IMR-90 (cell line): ENCODE data around the gene ARHGEF12. TPM values are rescaled to one million over a fixed set of nuclear protein-coding genes. Genes with fewer than 3 reads are reported as not detected.

Experiments used
- ATAC-seq: fragments of 200-7000 bp; cut with Tn5 transposase; 2 replicates; pipeline ENCODE4 v1.9.1; 2020; ENCODE audit warnings: low read depth, mild to moderate bottlenecking, moderate library complexity
- BruUV-seq: library from RNA; stranded (reverse); fragments of 400-500 nt; replicated peaks from 2 replicates; lab custom pipeline; 2021; lab: Mats Ljungman, UMichigan
- CTCF ChIA-PET: fragments of 300-600 bp; formaldehyde crosslinking; extraction: SDS; loops from one replicate; lab custom pipeline; 2021; ENCODE audit warnings: antibody characterized with exemption; lab: Yijun Ruan, JAX
- POLR2A ChIA-PET: fragments of 300-600 bp; sonication (Branson Sonifier 250); formaldehyde crosslinking; loops from one replicate; lab custom pipeline; 2022; ENCODE audit warnings: antibody characterized with exemption; ENCODE audit not compliant: unreplicated experiment; lab: Charles Lee
- DNase-seq: peaks from one replicate; pipeline ENCODE4 v3.0.0; 2013
- H2AFZ ChIP-seq: replicated peaks from 2 replicates; pipeline ENCODE3; 2013; ENCODE audit warnings: low read length, mild to moderate bottlenecking; ENCODE audit not compliant: poor library complexity
- H2AK5ac ChIP-seq: 2 replicates; pipeline ENCODE4 v1.6.1; 2013; ENCODE audit warnings: low read depth, low read length, inconsistent platforms
- H2AK9ac ChIP-seq: replicated peaks from 2 replicates; pipeline ENCODE3; 2013; ENCODE audit warnings: mild to moderate bottlenecking, low read depth, low read length, moderate library complexity; ENCODE audit not compliant: poor library complexity
- H2BK120ac ChIP-seq: 2 replicates; pipeline ENCODE4 v1.6.1; 2013; ENCODE audit warnings: low read depth, low read length, inconsistent platforms
- H2BK15ac ChIP-seq: 3 replicates; pipeline ENCODE4 v1.6.1; 2013; ENCODE audit warnings: low read depth, low read length, inconsistent platforms
- H2BK20ac ChIP-seq: 2 replicates; pipeline ENCODE4 v1.6.1; 2013; ENCODE audit warnings: low read depth, mild to moderate bottlenecking, inconsistent platforms, low read length, moderate library complexity
- H2BK5ac ChIP-seq: 2 replicates; pipeline ENCODE4 v1.6.1; 2013; ENCODE audit warnings: mild to moderate bottlenecking, low read depth, low read length, inconsistent platforms; ENCODE audit not compliant: poor library complexity, severe bottlenecking
- H3K14ac ChIP-seq: replicated peaks from 2 replicates; pipeline ENCODE4 v1.6.1; 2013; ENCODE audit warnings: low read depth, low read length, inconsistent platforms
- H3K18ac ChIP-seq: 2 replicates; pipeline ENCODE4 v1.6.1; 2013; ENCODE audit warnings: low read depth, low read length, control low read depth
- H3K23ac ChIP-seq: 2 replicates; pipeline ENCODE4 v1.6.1; 2013; ENCODE audit warnings: low read depth, low read length, inconsistent platforms
- H3K27ac ChIP-seq: 2 replicates; pipeline ENCODE4 v1.5.1; 2013; ENCODE audit warnings: mild to moderate bottlenecking, control low read depth, low read length; ENCODE audit not compliant: insufficient read depth
- H3K27me3 ChIP-seq: 2 replicates; pipeline ENCODE4 v1.6.1; 2013; ENCODE audit warnings: low read length; ENCODE audit not compliant: control insufficient read depth, insufficient read depth
- H3K36me3 ChIP-seq: 2 replicates; pipeline ENCODE4 v1.6.1; 2013; ENCODE audit warnings: low read length, mixed read lengths; ENCODE audit not compliant: control insufficient read depth, insufficient read depth
- H3K4ac ChIP-seq: 2 replicates; pipeline ENCODE4 v1.6.1; 2013; ENCODE audit warnings: low read depth, low read length, inconsistent platforms
- H3K4me1 ChIP-seq: 2 replicates; pipeline ENCODE4 v1.6.1; 2013; ENCODE audit warnings: low read length, mixed read lengths; ENCODE audit not compliant: control insufficient read depth, insufficient read depth
- H3K4me2 ChIP-seq: 2 replicates; pipeline ENCODE4 v1.6.1; 2013; ENCODE audit warnings: low read depth, mild to moderate bottlenecking, control low read depth, low read length, moderate library complexity
- H3K4me3 ChIP-seq: 2 replicates; pipeline ENCODE4 v1.5.1; 2013; ENCODE audit warnings: low read depth, mild to moderate bottlenecking, control low read depth, low read length, moderate library complexity; ENCODE audit not compliant: insufficient read depth
- H3K56ac ChIP-seq: 2 replicates; pipeline ENCODE4 v1.6.1; 2013; ENCODE audit warnings: low read length, inconsistent platforms; ENCODE audit not compliant: insufficient read depth; ENCODE audit errors: extremely low read depth
- H3K79me1 ChIP-seq, 2 experiments: 2 replicates each; pipeline ENCODE4 v1.6.1; 2013; ENCODE audit warnings: low read length in 2 of 2, inconsistent platforms in 1 of 2, low read depth in 1 of 2
- H3K9ac ChIP-seq: 2 replicates; pipeline ENCODE4 v1.6.1; 2013; ENCODE audit warnings: low read depth, low read length, control low read depth
- H3K9me1 ChIP-seq: 2 replicates; pipeline ENCODE4 v1.6.1; 2013; ENCODE audit warnings: low read length, inconsistent platforms; ENCODE audit not compliant: insufficient read depth
- H3K9me3 ChIP-seq: 2 replicates; pipeline ENCODE4 v1.6.1; 2013; ENCODE audit warnings: low read length; ENCODE audit not compliant: control insufficient read depth, insufficient read depth
- H4K20me1 ChIP-seq: 2 replicates; pipeline ENCODE4 v1.6.1; 2013; ENCODE audit warnings: low read length, inconsistent platforms; ENCODE audit not compliant: insufficient read depth
- H4K5ac ChIP-seq: 2 replicates; pipeline ENCODE4 v1.6.1; 2013; ENCODE audit warnings: mild to moderate bottlenecking, low read depth, low read length, control low read depth
- H4K8ac ChIP-seq, 2 experiments: 2 replicates each; pipeline ENCODE4 v1.6.1; 2013; ENCODE audit warnings: low read depth in 2 of 2, low read length in 2 of 2, control low read depth in 1 of 2, inconsistent platforms in 1 of 2
- H4K91ac ChIP-seq: 2 replicates; pipeline ENCODE4 v1.6.1; 2013; ENCODE audit warnings: low read depth, low read length, inconsistent platforms; ENCODE audit not compliant: insufficient read depth
- BHLHE40 ChIP-seq: fragments of 150-350 bp; IDR thresholded peaks from 2 replicates; pipeline ENCODE4 v1.6.1; 2016; ENCODE audit warnings: mild to moderate bottlenecking, low read depth, low read length
- CEBPB ChIP-seq: IDR thresholded peaks from 2 replicates; pipeline ENCODE4 v1.6.1; 2012; ENCODE audit warnings: low read depth, low read length, improper control_type of control experiment
- CHD1 ChIP-seq: IDR thresholded peaks from 2 replicates; pipeline ENCODE4 v1.6.1; 2012; ENCODE audit warnings: low read depth, low read length, improper control_type of control experiment
- FOS ChIP-seq: fragments of 150-350 bp; IDR thresholded peaks from 2 replicates; pipeline ENCODE4 v1.6.1; 2016; ENCODE audit warnings: low read depth, low read length
- MXI1 ChIP-seq: IDR thresholded peaks from 2 replicates; pipeline ENCODE4 v1.6.1; 2012; ENCODE audit warnings: low read depth, mild to moderate bottlenecking, low read length, moderate library complexity, borderline replicate concordance
- NFE2L2 ChIP-seq: fragments of 150-350 bp; IDR thresholded peaks from 2 replicates; pipeline ENCODE4 v1.6.1; 2016; ENCODE audit warnings: low read depth, mild to moderate bottlenecking, low read length
- RCOR1 ChIP-seq: IDR thresholded peaks from 2 replicates; pipeline ENCODE4 v1.6.1; 2012; ENCODE audit warnings: mild to moderate bottlenecking, low read length, improper control_type of control experiment; ENCODE audit not compliant: insufficient replicate concordance
- RFX5 ChIP-seq: IDR thresholded peaks from 2 replicates; pipeline ENCODE4 v1.8.0; 2012; ENCODE audit warnings: low read depth, mild to moderate bottlenecking, low read length, moderate library complexity
- SMC3 ChIP-seq: fragments of 150-350 bp; IDR thresholded peaks from 2 replicates; pipeline ENCODE4 v1.6.1; 2016; ENCODE audit warnings: low read depth, mild to moderate bottlenecking, antibody characterized with exemption, low read length, moderate library complexity
- WGBS, 2 experiments: methylation state at CpG; one replicate each; pipeline versions ENCODE4 v1.1.5 to v1.1.7; 2013; ENCODE audit warnings: missing lambda C conversion rate in 2 of 2; ENCODE audit not compliant: insufficient read length in 1 of 2; ENCODE audit errors: extremely low coverage in 2 of 2; 5-methylcytosine and 5-hydroxymethylcytosine counted together
- dilution Hi-C: fragments of 300-500 bp; cut with HindIII; formaldehyde crosslinking; loops from one replicate; pipeline ENCODE4 v1.14.3; 2018; ENCODE audit warnings: low sequenced_read_pairs; ENCODE audit not compliant: unreplicated experiment
- in situ Hi-C: fragments of 300-500 bp; cut with MboI; formaldehyde crosslinking; loops from 3 replicates; pipeline ENCODE4 v1.14.3; 2019; ENCODE audit warnings: low sequenced_read_pairs, inconsistent platforms, mixed read lengths
- intact Hi-C: fragments of 100-400 bp; cut with micrococcal nuclease; formaldehyde crosslinking; loops from 2 replicates; pipeline ENCODE4 v1.10.0; 2022
- polyA plus RNA-seq, 3 experiments: library from polyadenylated mRNA; depleted of rRNA; stranded (reverse); fragments of >200 nt; gene quantifications; 2 replicates each; pipeline ENCODE4 v1.2.3, GENCODE V29; 2012; ENCODE audit warnings: low replicate concordance in 1 of 3
- total RNA-seq: library from RNA; depleted of rRNA; stranded (reverse); fragments of >200 nt; gene quantifications from 2 replicates; pipeline ENCODE4 v1.2.3, GENCODE V29; 2012
- TF ChIP-seq, protein P1 (sequence below): fragments of 150-350 bp; IDR thresholded peaks from 2 replicates; pipeline ENCODE4 v1.6.1; 2017; ENCODE audit warnings: mild to moderate bottlenecking, antibody characterized with exemption, low read length, low read depth
- TF ChIP-seq, protein P2 (sequence below): conservative IDR thresholded peaks from 2 replicates; pipeline ENCODE4 v1.5.1; 2012; ENCODE audit warnings: mild to moderate bottlenecking, low read depth, low read length, improper control_type of control experiment
- TF ChIP-seq, protein P3 (sequence below): fragments of 150-350 bp; IDR thresholded peaks from 2 replicates; pipeline ENCODE4 v1.6.1; 2016; ENCODE audit warnings: low read depth, mild to moderate bottlenecking, low read length, moderate library complexity, borderline replicate concordance

ARHGEF12 gene
- total and polyA plus RNA-seq, 2 of the 4 experiments (the other 2 are of a cell fraction), result 25.5 to 115 TPM

DNA sequence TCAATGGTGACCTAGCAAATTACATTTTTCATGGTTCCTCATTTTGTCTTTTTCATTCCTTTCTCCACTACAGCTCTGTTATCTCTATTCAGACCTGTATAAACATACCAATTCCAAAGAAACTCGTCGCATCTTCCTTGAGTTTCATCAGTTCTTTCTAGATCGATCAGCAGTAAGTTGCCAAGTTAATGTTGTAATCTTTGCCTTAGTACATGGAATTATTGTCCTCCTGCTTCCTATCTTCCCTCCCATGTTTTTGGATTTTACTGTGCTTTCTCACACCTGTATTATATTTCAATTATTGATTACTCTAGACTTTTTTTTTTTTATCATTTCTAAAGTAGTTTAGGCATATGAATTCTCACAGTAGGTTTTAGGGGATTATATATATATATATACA is 105.8 kb downstream of the ARHGEF12 start:
- peak overlapping the region; percentile 54 for H2BK5ac ChIP-seq
- in situ Hi-C loops, result loop anchor here (25.0 kb wide), 1 partner anchor 105 kb away; the partner anchor contains the start of genes ARHGEF12 and TLCD5
- no peaks in the 10 kb centered on the region for H3K9me3 ChIP-seq
- H4K8ac ChIP-seq, result no peak overlapping the region
- dilution Hi-C loops, result no loop called here
- ChIA-PET POLR2A (no interaction called here), CTCF (interaction anchor here (0.6 kb wide), 1 partner anchor 107 kb away, joined by 4 read pairs; no protein-coding TSS in a partner anchor)
- ATAC-seq (no peak), DNase-seq (peak; percentile 22)
- H4K5ac ChIP-seq, result no peak overlapping the region
- no peak overlapping the region for H2AK9ac ChIP-seq
- no peak overlapping the region for H3K18ac ChIP-seq
- no peak overlapping the region for H2AFZ ChIP-seq
- H3K27me3 ChIP-seq, result no peaks in the 10 kb centered on the region
- no peaks in the 10 kb centered on the region; the same call in 1 of the 2 replicates for H3K9me1 ChIP-seq
- H2BK120ac ChIP-seq, result no peak overlapping the region
- no CpG with 5 or more reads among the region's 3 CpGs for WGBS, 2 experiments
- no peak overlapping the region for H3K14ac ChIP-seq
- H3K9ac ChIP-seq, result no peak overlapping the region
- no TSS peak for BruUV-seq
- H3K23ac ChIP-seq, result no peak overlapping the region
- H2AK5ac ChIP-seq, result no peak overlapping the region
- H3K4ac ChIP-seq, result no peak overlapping the region
- no peak overlapping the region for H3K4me3 ChIP-seq
- no peak overlapping the region for H4K91ac ChIP-seq
- H3K56ac ChIP-seq, result no peak overlapping the region
- TF ChIP-seq, protein P1, sequence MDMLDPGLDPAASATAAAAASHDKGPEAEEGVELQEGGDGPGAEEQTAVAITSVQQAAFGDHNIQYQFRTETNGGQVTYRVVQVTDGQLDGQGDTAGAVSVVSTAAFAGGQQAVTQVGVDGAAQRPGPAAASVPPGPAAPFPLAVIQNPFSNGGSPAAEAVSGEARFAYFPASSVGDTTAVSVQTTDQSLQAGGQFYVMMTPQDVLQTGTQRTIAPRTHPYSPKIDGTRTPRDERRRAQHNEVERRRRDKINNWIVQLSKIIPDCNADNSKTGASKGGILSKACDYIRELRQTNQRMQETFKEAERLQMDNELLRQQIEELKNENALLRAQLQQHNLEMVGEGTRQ, result no peak
- TF ChIP-seq CEBPB (no peak), NFE2L2 (no peak), MXI1 (no peak), FOS (no peak), RFX5 (no peak), RCOR1 (no peak), BHLHE40 (no peak), CHD1 (no peak), SMC3 (no peak)
- TF ChIP-seq, protein P2, sequence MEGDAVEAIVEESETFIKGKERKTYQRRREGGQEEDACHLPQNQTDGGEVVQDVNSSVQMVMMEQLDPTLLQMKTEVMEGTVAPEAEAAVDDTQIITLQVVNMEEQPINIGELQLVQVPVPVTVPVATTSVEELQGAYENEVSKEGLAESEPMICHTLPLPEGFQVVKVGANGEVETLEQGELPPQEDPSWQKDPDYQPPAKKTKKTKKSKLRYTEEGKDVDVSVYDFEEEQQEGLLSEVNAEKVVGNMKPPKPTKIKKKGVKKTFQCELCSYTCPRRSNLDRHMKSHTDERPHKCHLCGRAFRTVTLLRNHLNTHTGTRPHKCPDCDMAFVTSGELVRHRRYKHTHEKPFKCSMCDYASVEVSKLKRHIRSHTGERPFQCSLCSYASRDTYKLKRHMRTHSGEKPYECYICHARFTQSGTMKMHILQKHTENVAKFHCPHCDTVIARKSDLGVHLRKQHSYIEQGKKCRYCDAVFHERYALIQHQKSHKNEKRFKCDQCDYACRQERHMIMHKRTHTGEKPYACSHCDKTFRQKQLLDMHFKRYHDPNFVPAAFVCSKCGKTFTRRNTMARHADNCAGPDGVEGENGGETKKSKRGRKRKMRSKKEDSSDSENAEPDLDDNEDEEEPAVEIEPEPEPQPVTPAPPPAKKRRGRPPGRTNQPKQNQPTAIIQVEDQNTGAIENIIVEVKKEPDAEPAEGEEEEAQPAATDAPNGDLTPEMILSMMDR, result no peak
- TF ChIP-seq, protein P3, sequence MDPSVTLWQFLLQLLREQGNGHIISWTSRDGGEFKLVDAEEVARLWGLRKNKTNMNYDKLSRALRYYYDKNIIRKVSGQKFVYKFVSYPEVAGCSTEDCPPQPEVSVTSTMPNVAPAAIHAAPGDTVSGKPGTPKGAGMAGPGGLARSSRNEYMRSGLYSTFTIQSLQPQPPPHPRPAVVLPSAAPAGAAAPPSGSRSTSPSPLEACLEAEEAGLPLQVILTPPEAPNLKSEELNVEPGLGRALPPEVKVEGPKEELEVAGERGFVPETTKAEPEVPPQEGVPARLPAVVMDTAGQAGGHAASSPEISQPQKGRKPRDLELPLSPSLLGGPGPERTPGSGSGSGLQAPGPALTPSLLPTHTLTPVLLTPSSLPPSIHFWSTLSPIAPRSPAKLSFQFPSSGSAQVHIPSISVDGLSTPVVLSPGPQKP, result no peak
- intact Hi-C loops, result loop anchor here (5.0 kb wide), 1 partner anchor 35 kb away; no protein-coding TSS in a partner anchor
- H3K79me1 ChIP-seq, result peaks cover 14 to 19% of the 10 kb centered on the region in 2 experiments
- no peak overlapping the region for H3K4me2 ChIP-seq
- H3K4me1 ChIP-seq, result no peaks in the 10 kb centered on the region
- H3K27ac ChIP-seq, result no peak overlapping the region
- no peaks in the 10 kb centered on the region for H4K20me1 ChIP-seq
- H3K36me3 ChIP-seq, result peaks cover 39% of the 10 kb centered on the region
- H2BK15ac ChIP-seq, result no peak overlapping the region
- H2BK20ac ChIP-seq, result no peak overlapping the region
